ENCODE data around the gene ZNF808.
"Not testable (repeated sequence)": the region's sequence is repeated elsewhere in the genome, so short reads cannot be mapped to it uniquely, and the experiment has no call there.

The ZNF808 gene

GRCh38 chr19:52601025-52601973 is 73.8 kb downstream of the ZNF808 start:
- DNase-seq, result peak; percentile 92

- DNase-seq, result not testable (repeated sequence)
Observed at GRCh38 chr19:52601974-52602366, 74.5 kb downstream of the ZNF808 start.

DNA sequence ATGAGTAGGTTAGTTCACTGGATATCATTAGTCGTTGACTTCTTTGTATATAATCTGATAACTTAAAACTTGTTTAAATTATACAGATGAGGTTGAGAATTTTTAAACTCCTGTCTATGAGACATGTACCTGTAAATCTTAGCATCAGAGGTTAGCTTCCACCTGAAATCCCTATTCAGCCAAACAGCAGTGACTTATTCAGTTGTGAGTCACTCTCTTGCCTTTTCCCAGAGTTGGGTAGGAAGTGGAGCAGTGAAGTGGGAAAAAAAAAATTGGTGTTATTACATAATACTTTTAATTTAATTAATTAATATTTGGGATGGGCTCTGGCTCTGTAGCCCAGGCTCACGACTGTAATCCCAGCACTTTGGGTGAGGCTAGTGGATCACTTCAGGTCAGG is 75.5 kb downstream of the ZNF808 start:
- no peak for DNase-seq

DNA sequence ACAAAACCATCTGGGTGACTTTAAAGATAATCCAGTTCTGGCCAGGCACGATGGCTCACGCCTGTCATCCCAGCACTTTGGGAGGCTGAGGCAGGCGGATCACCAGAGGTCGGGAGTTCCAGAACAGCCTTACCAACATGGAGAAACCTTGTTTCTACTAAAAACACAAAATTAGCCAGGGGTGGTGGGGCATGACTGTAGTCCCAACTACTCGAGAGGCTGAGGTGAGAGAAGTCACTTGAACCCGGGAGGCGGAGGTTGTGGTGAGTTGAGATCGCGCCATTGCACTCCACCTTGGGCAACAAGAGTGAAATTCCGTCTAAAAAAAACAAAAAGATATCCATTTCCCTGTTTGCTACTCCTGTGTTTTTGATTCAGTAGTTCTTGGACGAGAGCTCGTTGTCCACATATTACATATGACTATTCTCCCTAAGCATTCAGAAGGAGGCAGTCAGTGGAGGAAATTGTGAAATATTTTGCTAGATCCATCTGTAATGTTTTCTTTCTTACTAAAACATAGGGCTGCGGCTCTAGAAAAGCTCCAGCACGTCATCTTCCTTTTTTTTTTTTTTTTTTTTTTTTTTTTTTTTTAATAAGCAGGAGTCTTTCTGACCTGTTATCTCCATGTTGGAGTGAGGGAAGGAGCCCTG is 76.2 kb downstream of the ZNF808 start:
- no peak for DNase-seq

Measured in CD4-positive, alpha-beta T cell treated with Interleukin-12 subunit alpha and Interleukin-12 subunit beta, for 1 hour (primary cell).